NCI-H2171 treated with DMSO at 0.1 percent for 48 hours (cell line): Measurements from ENCODE around the gene ARID3B.
A peak's percentile ranks its signal among the peaks of the same experiment; 100 is the strongest.

Experiments
- DNase-seq: peaks from one replicate; lab custom pipeline; 2025; lab: John Stamatoyannopoulos, UW

Gene ARID3B, protein sequence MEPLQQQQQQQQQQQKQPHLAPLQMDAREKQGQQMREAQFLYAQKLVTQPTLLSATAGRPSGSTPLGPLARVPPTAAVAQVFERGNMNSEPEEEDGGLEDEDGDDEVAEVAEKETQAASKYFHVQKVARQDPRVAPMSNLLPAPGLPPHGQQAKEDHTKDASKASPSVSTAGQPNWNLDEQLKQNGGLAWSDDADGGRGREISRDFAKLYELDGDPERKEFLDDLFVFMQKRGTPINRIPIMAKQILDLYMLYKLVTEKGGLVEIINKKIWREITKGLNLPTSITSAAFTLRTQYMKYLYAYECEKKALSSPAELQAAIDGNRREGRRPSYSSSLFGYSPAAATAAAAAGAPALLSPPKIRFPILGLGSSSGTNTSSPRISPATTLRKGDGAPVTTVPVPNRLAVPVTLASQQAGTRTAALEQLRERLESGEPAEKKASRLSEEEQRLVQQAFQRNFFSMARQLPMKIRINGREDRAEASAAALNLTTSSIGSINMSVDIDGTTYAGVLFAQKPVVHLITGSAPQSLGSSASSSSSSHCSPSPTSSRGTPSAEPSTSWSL

DNA sequence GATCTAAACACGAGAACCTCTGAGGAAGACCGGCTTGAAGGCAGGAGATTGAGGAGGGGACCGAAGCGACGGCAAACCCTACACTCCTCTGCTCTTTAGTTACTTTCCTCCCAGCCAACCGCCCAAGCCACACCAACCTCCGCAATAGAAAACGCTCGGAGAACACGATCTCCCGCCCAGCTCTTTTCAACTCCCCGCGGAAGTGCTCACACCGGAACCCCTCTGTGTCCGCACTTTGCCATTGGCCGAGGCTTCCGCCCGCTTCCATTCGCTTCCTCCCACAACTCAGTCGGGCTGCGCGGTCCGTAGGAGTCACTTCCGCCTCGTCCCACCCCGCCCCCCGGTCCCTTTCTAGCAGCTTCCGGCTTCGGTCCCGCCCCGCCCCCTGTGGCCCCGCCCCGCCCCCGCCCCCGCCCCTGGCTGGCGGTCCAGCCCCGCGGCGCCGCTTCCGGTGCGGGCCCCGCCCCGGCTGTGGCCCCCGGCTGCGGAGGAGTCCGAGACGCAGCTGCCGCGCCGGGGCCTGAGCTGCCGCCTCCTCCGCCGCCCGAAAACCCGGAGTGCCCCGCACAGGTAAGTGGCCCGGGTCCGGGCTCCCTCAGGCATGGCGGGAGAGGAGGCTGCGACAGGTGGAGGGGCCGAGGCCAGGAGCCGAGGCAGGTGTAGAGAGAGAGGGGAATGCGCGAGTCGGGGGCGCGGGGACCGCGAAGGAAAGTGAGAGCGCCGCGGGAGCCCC lies at the start of gene ARID3B:
Gene ARID3B (plus strand): TSS at position 460 of the 733 bp plus-strand sequence. CDS start 2,717 bp downstream, outside the sequence.
- peak; percentile 96 for DNase-seq

DNA sequence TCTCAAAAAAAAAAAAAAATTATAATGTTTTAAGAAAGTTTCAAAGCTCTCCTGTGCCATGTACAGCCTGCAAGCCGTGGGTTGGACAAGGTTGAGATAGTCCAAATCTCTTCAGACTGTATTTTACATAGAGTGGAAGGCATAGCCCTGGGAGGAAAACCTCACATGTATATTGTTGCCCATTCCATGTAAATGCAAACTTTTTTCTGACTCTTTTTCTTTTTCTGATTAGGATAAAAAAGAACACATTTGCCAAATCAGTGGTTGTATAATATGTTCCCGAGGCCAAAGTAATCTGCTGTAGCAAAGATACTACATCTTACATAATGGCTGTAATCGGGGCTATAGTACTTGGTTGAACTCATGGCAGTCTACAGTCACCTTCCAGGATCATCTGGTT lies 44.4 kb upstream of the ARID3B start:
- DNase-seq, result no peak

DNA sequence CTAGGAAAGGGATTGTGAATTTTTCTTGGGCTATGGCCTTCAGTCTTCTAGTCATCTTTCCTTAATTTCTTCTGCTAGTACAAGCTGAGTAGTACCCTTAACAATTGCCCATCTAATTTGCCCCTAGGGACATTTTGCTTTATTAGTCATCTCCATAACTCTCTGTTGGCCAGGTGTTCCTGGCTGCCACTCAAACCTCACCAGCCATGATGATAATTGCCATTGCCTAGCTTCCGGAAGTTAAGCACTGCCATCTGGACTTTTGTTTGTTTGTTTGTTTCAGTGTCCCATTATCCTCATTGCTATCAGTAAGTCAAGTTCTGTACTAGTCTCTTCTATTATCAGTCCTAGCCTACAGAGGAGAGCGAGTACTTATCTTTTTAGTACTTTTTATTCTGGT lies 43.4 kb upstream of the ARID3B start:
- peak; percentile 98 for DNase-seq

- DNase-seq, result no peak
These were observed 41.7 kb upstream of the ARID3B start for GRCh38 chr15:74499366-74499765.

DNA sequence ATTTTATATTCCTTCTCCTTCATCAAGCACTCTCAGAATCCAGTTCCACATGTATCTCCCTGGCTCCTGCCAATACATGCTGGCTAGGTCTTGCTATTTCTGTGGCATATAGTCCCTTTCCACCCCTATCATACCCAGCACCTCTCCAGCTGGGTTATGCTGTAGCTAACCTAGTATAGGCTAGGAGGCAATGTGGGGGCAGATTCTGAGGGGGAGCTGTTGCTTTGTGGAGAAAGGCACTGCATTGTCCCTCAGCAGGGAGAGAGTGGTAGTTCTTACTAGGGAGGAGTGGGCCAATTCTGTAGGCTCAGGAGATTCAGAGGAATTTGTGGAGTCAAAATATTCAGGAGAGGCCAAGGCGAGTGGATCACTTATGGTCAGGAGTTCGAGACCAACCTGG lies 40.6 kb upstream of the ARID3B start:
- DNase-seq, result no peak

DNA sequence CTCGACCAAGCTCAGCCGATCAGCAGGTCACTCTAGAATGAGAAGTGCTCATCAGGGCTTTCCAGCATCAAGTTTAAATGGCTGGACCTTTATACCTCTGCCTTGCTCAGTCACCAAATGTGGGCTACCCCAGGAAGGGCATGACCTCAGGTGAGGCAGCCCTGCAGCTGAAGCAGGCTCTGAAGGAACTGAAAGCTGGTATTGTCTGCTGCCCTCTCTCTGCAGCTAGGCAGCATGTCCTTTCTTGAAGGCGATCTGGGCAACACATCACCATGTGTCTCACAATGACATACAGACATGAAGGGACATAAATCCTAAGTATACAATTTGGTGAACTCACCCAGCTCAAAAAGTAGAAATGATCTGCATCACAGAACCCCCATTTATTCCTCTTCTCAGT lies 38.7 kb upstream of the ARID3B start:
- no peak for DNase-seq

DNA sequence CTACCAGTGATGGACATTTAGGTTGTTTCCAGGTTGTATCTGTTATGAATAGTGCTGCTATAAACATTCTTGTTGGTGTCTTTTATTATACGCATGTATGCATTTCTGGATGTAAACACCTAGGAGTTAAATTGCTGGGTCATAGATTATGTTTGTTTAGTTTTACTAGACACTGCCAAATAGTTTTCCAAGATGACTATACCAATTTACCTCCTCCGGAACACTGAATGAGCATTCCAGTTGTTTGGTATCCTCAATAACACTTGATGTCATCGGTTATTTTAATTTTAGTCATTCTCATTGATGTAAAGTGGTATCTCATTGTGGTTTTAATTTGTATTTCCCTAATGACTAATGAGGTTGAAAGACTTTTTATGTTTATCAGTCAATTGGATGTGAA lies 36.6 kb upstream of the ARID3B start:
- no peak for DNase-seq

DNA sequence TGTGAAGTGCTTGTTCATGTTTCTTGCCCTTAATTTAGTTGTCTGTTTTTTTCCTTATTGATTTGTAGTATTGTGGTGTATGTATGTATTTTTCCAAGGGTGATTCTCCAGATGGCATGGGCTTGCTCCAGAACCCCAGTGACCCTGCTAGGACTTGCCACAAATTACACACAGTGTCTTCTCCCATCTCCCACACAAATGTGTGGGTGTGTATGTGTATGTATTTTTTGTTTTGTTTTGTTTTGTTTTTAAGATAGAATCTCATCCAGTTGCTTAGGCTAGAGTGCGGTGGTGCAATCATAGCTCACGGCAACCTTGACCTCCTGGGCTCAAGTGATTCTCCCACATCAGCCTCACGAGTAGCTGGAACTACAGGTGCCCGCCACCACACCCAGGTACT lies 36.2 kb upstream of the ARID3B start:
- no peak for DNase-seq

GRCh38 chr15:74505837-74506514 lies 35.0 kb upstream of the ARID3B start:
- DNase-seq, result no peak

DNA sequence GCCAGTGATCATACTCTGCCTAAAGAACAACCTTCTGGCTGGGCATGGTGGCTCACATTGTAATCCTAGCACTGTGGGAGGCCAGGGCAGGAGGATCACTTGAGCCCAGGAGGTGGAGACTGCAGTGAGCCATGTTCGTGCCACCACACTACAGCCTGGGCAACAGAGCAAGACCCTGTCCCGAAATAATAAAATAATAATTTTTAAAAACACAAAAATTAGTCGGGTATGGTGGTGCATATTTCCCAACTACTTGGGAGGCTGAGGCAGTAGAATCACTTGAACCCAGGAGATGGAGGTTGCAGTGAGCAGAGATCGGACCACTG lies 34.5 kb upstream of the ARID3B start:
- no peak for DNase-seq

- DNase-seq, result no peak
These were observed 29.4 kb upstream of the ARID3B start for GRCh38 chr15:74511583-74511982.

- peak; percentile 14 for DNase-seq
These were observed 27.0 kb upstream of the ARID3B start for GRCh38 chr15:74514059-74514458.

- no peak for DNase-seq
These were observed 23.9 kb upstream of the ARID3B start for GRCh38 chr15:74517096-74517495.

DNA sequence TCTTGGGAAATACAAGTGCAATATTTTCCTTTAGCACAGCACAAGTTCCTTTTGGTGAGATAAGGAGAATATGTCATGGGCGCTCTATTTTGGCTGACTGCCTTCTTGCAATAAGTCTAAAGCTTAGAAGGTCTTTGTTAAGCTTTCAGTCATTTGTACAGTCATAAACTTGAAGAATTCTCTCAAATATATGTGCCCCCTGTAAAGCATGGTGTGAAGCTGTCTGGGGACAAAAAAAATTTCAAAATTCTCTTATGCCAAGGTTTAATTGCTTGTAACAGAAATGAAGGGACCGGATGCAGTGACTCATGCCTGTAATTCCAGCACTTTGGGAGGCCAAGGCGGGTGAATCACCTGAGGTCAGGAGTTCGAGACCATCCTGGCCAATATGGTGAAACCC lies 21.7 kb upstream of the ARID3B start:
- DNase-seq, result no peak

DNA sequence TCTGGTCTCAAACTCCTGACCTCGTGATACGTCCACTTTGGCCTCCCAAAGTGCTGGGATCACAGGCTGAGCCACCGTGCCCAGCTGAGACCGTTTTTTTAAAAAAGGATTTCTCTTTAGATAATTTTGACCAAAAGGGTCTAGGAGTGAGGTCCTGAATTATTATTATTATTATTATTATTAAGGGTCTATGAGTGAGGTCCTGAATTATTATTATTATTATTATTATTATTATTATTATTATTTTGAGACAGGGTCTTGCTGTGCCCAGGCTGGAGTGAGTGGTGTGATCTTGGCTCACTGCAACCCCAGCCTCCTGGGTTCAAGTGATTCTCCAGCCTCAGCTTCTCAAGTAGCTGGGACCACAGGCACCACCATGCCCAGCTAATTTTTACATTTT lies 20.6 kb upstream of the ARID3B start:
- DNase-seq, result no peak

DNA sequence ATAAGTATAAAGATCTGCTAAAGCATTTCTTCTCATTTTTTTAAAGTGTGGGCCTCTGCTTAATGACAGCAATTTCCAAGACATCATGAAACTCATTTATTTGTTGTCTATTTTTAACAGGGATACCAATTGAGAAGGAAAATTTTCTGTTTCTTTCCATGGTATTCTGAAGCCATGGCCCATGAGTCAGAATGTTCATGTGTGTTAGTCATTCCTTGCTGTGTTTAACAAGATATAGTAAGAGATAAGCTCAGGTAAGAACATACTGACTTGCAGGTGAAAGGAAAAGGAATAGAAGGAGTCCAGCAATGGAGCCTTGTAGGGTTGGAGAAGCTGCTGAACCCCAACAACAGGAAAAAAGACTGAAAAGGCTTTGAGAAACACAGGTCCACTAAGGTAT lies 17.0 kb upstream of the ARID3B start:
- no peak for DNase-seq

- DNase-seq, result no peak
These were observed 15.7 kb upstream of the ARID3B start for GRCh38 chr15:74525309-74525708.

GRCh38 chr15:74525945-74526344 lies 15.1 kb upstream of the ARID3B start:
- DNase-seq, result no peak

DNA sequence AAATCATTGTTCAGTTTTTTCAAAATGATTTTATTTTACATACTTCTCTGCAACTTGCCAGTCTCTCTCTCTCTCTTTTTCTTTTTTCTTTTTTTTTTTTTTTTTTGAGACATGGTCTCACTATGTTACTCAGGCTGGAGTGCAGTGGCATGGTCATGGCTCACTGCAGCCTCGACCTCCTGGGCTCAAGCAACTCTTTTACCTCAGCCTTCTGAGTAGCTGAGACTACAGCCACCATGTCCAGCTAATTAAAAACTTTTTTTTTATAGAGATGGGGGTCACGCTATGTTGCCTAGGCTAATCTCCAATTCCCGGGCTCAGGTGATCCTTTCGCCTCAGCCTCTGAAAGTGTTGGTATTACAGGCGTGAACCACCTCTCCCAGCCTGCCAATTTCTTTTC lies 12.1 kb upstream of the ARID3B start:
- DNase-seq, result no peak

- no peak for DNase-seq
These were observed 11.1 kb upstream of the ARID3B start for GRCh38 chr15:74529921-74530320.

- DNase-seq, result peak; percentile 2
These were observed 10.3 kb upstream of the ARID3B start for GRCh38 chr15:74530771-74531143.

- DNase-seq, result no peak
These were observed 9.7 kb upstream of the ARID3B start for GRCh38 chr15:74531144-74531811.
